GM12878 (cell line): ENCODE measurements around the gene SMPD3. TPM values are rescaled to one million over a fixed set of nuclear protein-coding genes. Genes with fewer than 3 reads are reported as not detected.

Experiments used
- ATAC-seq: fragments of 200-7000 bp; cut with Tn5 transposase; 3 replicates; pipeline ENCODE4 v1.9.1; 2020; ENCODE audit warnings: mild to moderate bottlenecking, moderate library complexity
- BruUV-seq: library from RNA; stranded (reverse); fragments of 400-500 nt; replicated peaks from 2 replicates; lab custom pipeline; 2021; lab: Mats Ljungman, UMichigan
- CTCF ChIA-PET: fragments of 300-600 bp; sonication (Branson Sonifier 250); formaldehyde crosslinking; extraction: SDS; loops from one replicate; lab custom pipeline; 2021; ENCODE audit warnings: inconsistent platforms; lab: Yijun Ruan, JAX
- POLR2A ChIA-PET: fragments of 350-600 bp; formaldehyde crosslinking; extraction: SDS; loops from one replicate; lab custom pipeline; 2021; ENCODE audit warnings: inconsistent platforms; lab: Charles Lee
- RAD21 ChIA-PET: fragments of 300-600 bp; sonication (Branson Sonifier 250); formaldehyde crosslinking; loops from one replicate; lab custom pipeline; 2023; ENCODE audit warnings: antibody characterized with exemption; ENCODE audit not compliant: unreplicated experiment; lab: Charles Lee
- SMC1A ChIA-PET: fragments of 300-600 bp; sonication (Branson Sonifier 250); formaldehyde crosslinking; loops from one replicate; lab custom pipeline; 2023; ENCODE audit not compliant: unreplicated experiment, uncharacterized antibody; lab: Charles Lee
- DNase-seq: peaks from one replicate; pipeline ENCODE4 v3.0.0-alpha.2; 2011; ENCODE audit warnings: low read depth, low spot score
- FAIRE-seq: peaks from 3 replicates; lab custom pipeline; 2011; peaks lifted over from hg19 to GRCh38; lab: Jason Lieb, UNC
- H2AFZ ChIP-seq: 2 replicates; pipeline ENCODE4 v1.6.0; 2011; ENCODE audit warnings: low read depth, low read length, control low read depth; ENCODE audit not compliant: control insufficient read depth
- H3K27ac ChIP-seq: 2 replicates; pipeline ENCODE4 v1.5.1; 2011; ENCODE audit warnings: control low read depth; ENCODE audit not compliant: control insufficient read depth, insufficient read depth
- H3K27me3 ChIP-seq, 2 experiments: replicated peaks in 1 of 2; 2 replicates each; pipeline versions ENCODE4 v1.6.0 to v1.6.1; 2011; ENCODE audit warnings: low read length in 1 of 2; ENCODE audit not compliant: control insufficient read depth in 2 of 2, insufficient read depth in 2 of 2
- H3K36me3 ChIP-seq, 2 experiments: 2 replicates each; pipeline ENCODE4 v1.5.1; 2011; ENCODE audit warnings: low read length in 1 of 2; ENCODE audit not compliant: control insufficient read depth in 2 of 2, insufficient read depth in 2 of 2
- H3K4me1 ChIP-seq: 2 replicates; pipeline ENCODE4 v1.6.1; 2011; ENCODE audit warnings: mild to moderate bottlenecking, low read length, moderate library complexity, mixed read lengths; ENCODE audit not compliant: control insufficient read depth, insufficient read depth
- H3K4me2 ChIP-seq: 2 replicates; pipeline ENCODE4 v1.6.0; 2011; ENCODE audit warnings: control low read depth; ENCODE audit not compliant: control insufficient read depth, insufficient read depth
- H3K4me3 ChIP-seq: fragments of 200-600 bp; sonication (generic); 2 replicates; pipeline ENCODE4 v1.5.1; 2016
- H3K79me2 ChIP-seq: 2 replicates; pipeline ENCODE4 v1.6.0; 2011; ENCODE audit warnings: low read length; ENCODE audit not compliant: control insufficient read depth, insufficient read depth
- H3K9ac ChIP-seq: 2 replicates; pipeline ENCODE4 v1.8.0; 2011; ENCODE audit warnings: low read length, control low read depth, mixed read lengths; ENCODE audit not compliant: control insufficient read depth, insufficient read depth
- H3K9me3 ChIP-seq: replicated peaks from 3 replicates; pipeline ENCODE4 v1.5.1; 2011; ENCODE audit warnings: mild to moderate bottlenecking, low read length; ENCODE audit not compliant: control insufficient read depth, insufficient read depth
- H4K20me1 ChIP-seq: 2 replicates; pipeline ENCODE4 v1.6.0; 2011; ENCODE audit not compliant: control insufficient read depth, insufficient read depth
- BCL11A ChIP-seq: IDR thresholded peaks from 2 replicates; pipeline ENCODE4 v1.6.1; 2011; ENCODE audit warnings: low read depth, low read length
- EGR1 ChIP-seq, 2 experiments: IDR thresholded peaks; 1 replicate in 1 of 2; 2 replicates in 1 of 2; pipeline ENCODE4 v1.6.1; 2011 to 2012; ENCODE audit warnings: low read depth in 2 of 2, low read length in 2 of 2, borderline replicate concordance in 1 of 2, mild to moderate bottlenecking in 1 of 2, moderate library complexity in 1 of 2
- KDM1A ChIP-seq: fragments of 200-600 bp; sonication (generic); IDR thresholded peaks from 2 replicates; pipeline ENCODE4 v1.6.1; 2016; ENCODE audit warnings: borderline replicate concordance
- NRF1 ChIP-seq: conservative IDR thresholded peaks from 2 replicates; pipeline ENCODE4 v1.6.1; 2011; ENCODE audit warnings: mild to moderate bottlenecking, low read depth, low read length, improper control_type of control experiment
- PAX5 ChIP-seq: IDR thresholded peaks from 2 replicates; pipeline ENCODE4 v1.6.1; 2011; ENCODE audit warnings: low read depth, low read length, borderline replicate concordance
- POLR2A ChIP-seq: IDR thresholded peaks from 2 replicates; pipeline ENCODE4 v1.6.1; 2011; ENCODE audit warnings: low read depth, mild to moderate bottlenecking, low read length
- RELA ChIP-seq: fragments of 450-650 bp; IDR thresholded peaks from 2 replicates; pipeline ENCODE4 v1.8.0; 2014; ENCODE audit warnings: borderline replicate concordance; ENCODE audit not compliant: partially characterized antibody
- SMAD1 ChIP-seq: fragments of 450-650 bp; IDR thresholded peaks from 2 replicates; pipeline ENCODE4 v1.6.1; 2018; ENCODE audit warnings: mild to moderate bottlenecking, low read depth; ENCODE audit not compliant: partially characterized antibody
- SP1 ChIP-seq: IDR thresholded peaks from one replicate; pipeline ENCODE4 v1.6.1; 2011; ENCODE audit warnings: low read depth, low read length
- TARDBP ChIP-seq: IDR thresholded peaks from 2 replicates; pipeline ENCODE4 v1.6.1; 2016; ENCODE audit warnings: borderline replicate concordance
- ZBTB4 ChIP-seq: fragments of 450-650 bp; formaldehyde crosslinking; IDR thresholded peaks from 2 replicates; pipeline ENCODE4 v1.4.0; 2022; ENCODE audit warnings: mild to moderate bottlenecking, moderate library complexity
- WGBS: methylation state at CpG from one replicate; pipeline ENCODE4 v1.1.6; 2016; ENCODE audit warnings: low lambda C conversion rate; ENCODE audit not compliant: insufficient replicate concordance, insufficient coverage; ENCODE audit errors: missing lambda C conversion rate; 5-methylcytosine and 5-hydroxymethylcytosine counted together
- in situ Hi-C: fragments of 300-500 bp; cut with MboI; formaldehyde crosslinking; loops from 9 replicates; pipeline ENCODE4 v1.14.3; 2018; ENCODE audit warnings: mixed read lengths
- intact Hi-C: fragments of 100-400 bp; cut with micrococcal nuclease; formaldehyde crosslinking; loops from one replicate; pipeline ENCODE4 v1.14.2; 2022; ENCODE audit not compliant: unreplicated experiment
- polyA plus RNA-seq, 11 experiments: library from polyadenylated mRNA; depleted of rRNA in 4 of 11; unstranded in 6 of 11; stranded (reverse) in 5 of 11; fragments of >200 nt; fragmentation: Nextera tagmentation in 4 of 11; fragmentation: Illumina TruSeq in 1 of 11; extraction: Ambion mirVana in 4 of 11; extraction: Trizol in 1 of 11; gene quantifications; 1 replicate in 1 of 11; 2 replicates in 10 of 11; pipeline versions ENCODE4 v1.2.1 to v1.2.3, GENCODE V29; 2011 to 2016; ENCODE audit warnings: inconsistent platforms in 2 of 11, missing spikeins in 2 of 11, low read depth in 1 of 11
- total RNA-seq, 4 experiments: library from RNA; depleted of rRNA in 3 of 4; stranded (reverse); fragments of >200 nt in 3 of 4; fragmentation: Illumina TruSeq in 1 of 4; extraction: Trizol in 1 of 4; gene quantifications; 2 replicates each; pipeline versions ENCODE4 v1.2.1 to v1.2.3, GENCODE V29; 2013 to 2021

SMPD3 gene
- total and polyA plus RNA-seq, 10 of the 15 experiments (the other 5 are each of a cell fraction or from before 2014, with no cell fraction given), result 0.04 to 2.0 (median 1.2) TPM

- WGBS, result 9% methylated on average over 35 of the region's 36 CpGs
- H3K4me3 ChIP-seq, result peak overlapping the region; percentile 52
- POLR2A ChIA-PET, result no interaction called here
- CTCF ChIA-PET, result interaction anchor here (0.7 to 2.1 kb wide), 6 partner anchors 19 to 80 kb away, joined by 3 to 11 read pairs (median 4); no protein-coding TSS in a partner anchor
- peak overlapping the region; percentile 81 for H3K4me2 ChIP-seq
- no peak for FAIRE-seq
- RAD21 ChIA-PET, result interaction anchor here (0.8 to 3.1 kb wide), 2 partner anchors 22 to 73 kb away, joined by 3 to 20 read pairs; no protein-coding TSS in a partner anchor
- BruUV-seq, result no TSS peak
- peak; percentile 13; the same call in 2 of the 3 replicates for ATAC-seq
- H3K27me3 ChIP-seq, result 0 out of 4 replicates have a peak, but pooled peaks cover 0 to 2% of the 10 kb centered on the region in 2 experiments
- H3K9ac ChIP-seq, result no peak overlapping the region
- no peaks in the 10 kb centered on the region for H4K20me1 ChIP-seq
- SMC1A ChIA-PET, result interaction anchor here (0.7 kb wide), 1 partner anchor 79 kb away, joined by 3 read pairs; no protein-coding TSS in a partner anchor
- DNase-seq, result no peak
- H3K79me2 ChIP-seq, result no peaks in the 10 kb centered on the region
- no peaks in the 10 kb centered on the region for H3K9me3 ChIP-seq
- H2AFZ ChIP-seq, result no peak overlapping the region
- TF ChIP-seq SMAD1 (no peak), ZBTB4 (CRISPR knock-in tag) (no peak), TARDBP (no peak), SP1 (no peak), POLR2A (no peak), KDM1A (no peak), RELA (no peak), BCL11A (no peak), NRF1 (no peak), PAX5 (no peak), EGR1 (IDR thresholded peaks at IDR 0.05; ENCODE audit: borderline replicate concordance in 1 of 2, low read depth in 2 of 2, low read length in 2 of 2) (no peak)
- in situ Hi-C loops (loop anchor here (5.0 kb wide), 1 partner anchor 64 kb away; no protein-coding TSS in a partner anchor), intact Hi-C loops (loop anchor here (5.0 kb wide), 1 partner anchor 81 kb away; no protein-coding TSS in a partner anchor)
- H3K4me1 ChIP-seq, result no peaks in the 10 kb centered on the region
- no peaks in the 10 kb centered on the region for H3K36me3 ChIP-seq
- H3K27ac ChIP-seq, result no peak overlapping the region
Measured at GRCh38 chr16:68447653-68448359, 502 bp downstream of the SMPD3 start.
